Activated T-cell treated with anti-CD3 and anti-CD28 coated beads, Interleukin-2, amount 50 U/mL, for 4 hours (primary cell): ENCODE data around the gene SAE1. TPM values are rescaled to one million over a fixed set of nuclear protein-coding genes. Genes with fewer than 3 reads are reported as not detected.
"Not testable (repeated sequence)": the region's sequence is repeated elsewhere in the genome, so short reads cannot be mapped to it uniquely, and the experiment has no call there.

ENCODE experiments used
- ATAC-seq, 2 donors: fragments of 200-7000 bp; cut with Tn5 transposase; one replicate each; pipeline ENCODE4 v1.10.0; 2021
- DNase-seq: peaks from one replicate; pipeline ENCODE4 v3.0.0-alpha.2; 2020
- H3K27me3 Mint-ChIP-seq: one replicate; pipeline ENCODE4 v1.8.0; 2021; ENCODE audit warnings: low read depth, mixed read lengths
- H3K36me3 Mint-ChIP-seq: one replicate; pipeline ENCODE4 v1.8.0; 2022; ENCODE audit warnings: mixed read lengths; ENCODE audit not compliant: insufficient read depth
- H3K4me1 Mint-ChIP-seq: one replicate; pipeline ENCODE4 v1.8.0; 2021; ENCODE audit warnings: low read depth, mixed read lengths
- H3K4me3 Mint-ChIP-seq: one replicate; pipeline ENCODE4 v1.8.0; 2021; ENCODE audit warnings: mild to moderate bottlenecking, moderate library complexity, mixed read lengths
- H3K9me3 Mint-ChIP-seq: one replicate; pipeline ENCODE4 v1.8.0; 2021; ENCODE audit warnings: mixed read lengths
- total RNA-seq, 3 donors: library from RNA; stranded (reverse); gene quantifications; one replicate each; pipeline ENCODE4 v1.2.1, GENCODE V29; 2021

SAE1 gene
- total RNA-seq, 3 donors from 2014 or later: 90.0 to 112 (median 99.3) TPM

DNA sequence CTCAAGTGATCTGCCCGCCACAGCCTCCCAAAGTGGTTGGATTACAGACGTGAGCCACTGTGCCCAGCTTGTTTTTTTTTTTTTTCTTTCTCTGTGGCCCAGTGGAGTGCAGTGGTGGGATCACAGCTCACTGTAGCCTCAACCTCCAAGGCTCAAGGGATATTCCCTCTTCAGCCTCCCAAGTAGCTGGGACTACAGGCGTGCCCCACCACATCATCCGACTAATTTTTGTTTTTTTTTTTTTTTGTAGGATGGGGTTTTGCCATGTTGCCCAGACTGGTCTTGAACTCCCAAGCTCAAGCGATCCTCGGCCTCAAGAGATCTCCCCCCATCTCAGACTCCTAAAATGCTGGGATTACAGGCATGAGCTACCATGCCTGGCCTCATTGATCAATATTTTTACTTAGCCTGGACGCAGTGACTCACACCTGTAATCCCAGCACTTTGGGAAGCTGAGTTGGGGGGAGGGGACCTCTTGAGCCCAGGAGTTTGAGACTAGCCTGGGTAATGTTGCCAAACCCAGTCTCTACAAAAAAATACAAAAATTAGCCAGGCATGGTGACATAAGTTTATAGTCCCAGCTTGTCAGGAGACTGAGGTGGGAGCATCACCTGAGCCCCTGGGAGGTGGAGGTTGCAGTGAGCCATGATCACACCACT lies 1.7 kb downstream of the SAE1 start:
- Mint-ChIP-seq H3K9me3 (no peaks in the 10 kb centered on the region), H3K4me1 (peaks cover 59% of the 10 kb centered on the region), H3K36me3 (peaks cover 26% of the 10 kb centered on the region), H3K4me3 (peak overlapping the region; percentile 94), H3K27me3 (no peaks in the 10 kb centered on the region)
- DNase-seq (no peak), ATAC-seq (no peak)

DNA sequence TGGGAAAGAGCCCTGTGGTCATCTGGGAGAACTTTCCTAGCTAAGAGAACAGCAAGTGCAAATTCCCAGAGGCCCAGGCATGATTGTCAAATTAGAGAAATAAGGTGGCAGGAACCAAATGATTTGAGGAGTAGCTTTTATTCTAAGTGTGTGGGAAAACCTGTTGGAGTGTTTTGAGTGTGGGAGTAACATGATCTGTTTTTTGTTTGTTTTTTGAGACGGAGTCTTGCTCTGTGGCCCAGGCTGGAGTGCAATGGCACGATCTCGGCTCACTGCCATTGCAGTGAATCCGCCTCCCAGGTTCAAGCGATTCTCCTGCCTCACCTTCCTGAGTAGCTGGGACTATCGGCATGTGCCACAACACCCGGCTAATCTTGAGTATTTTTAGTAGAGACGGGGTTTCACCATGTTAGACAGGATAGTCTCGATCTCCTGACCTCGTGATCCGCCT lies 2.4 kb downstream of the SAE1 start:
- peaks cover 59% of the 10 kb centered on the region for H3K4me1 Mint-ChIP-seq
- DNase-seq: no peak

DNA sequence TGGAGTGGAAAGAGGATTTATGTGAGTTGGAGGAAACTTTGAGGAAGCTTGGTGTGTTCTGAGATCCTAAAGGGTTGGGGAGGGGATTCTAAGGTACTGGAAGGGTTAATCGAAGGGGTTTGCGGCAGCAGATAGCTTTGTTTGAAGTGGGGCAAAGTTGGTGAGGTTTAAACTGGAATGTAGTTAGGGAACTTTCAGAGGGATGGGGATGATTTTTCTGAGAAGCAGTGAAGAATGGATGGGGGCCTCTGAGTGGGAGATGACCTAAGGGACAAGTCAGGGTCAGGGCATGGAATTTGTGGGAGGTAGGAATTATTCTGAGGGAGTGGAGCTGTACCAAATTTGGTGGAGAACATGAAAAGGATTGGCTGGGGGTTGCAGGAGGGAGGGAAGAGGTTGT lies 3.9 kb downstream of the SAE1 start:
- no peaks in the 10 kb centered on the region for H3K9me3 Mint-ChIP-seq
- ATAC-seq: no peak
- H3K4me3 Mint-ChIP-seq: no peak overlapping the region
- H3K4me1 Mint-ChIP-seq: peaks cover 69% of the 10 kb centered on the region
- DNase-seq: no peak
- H3K27me3 Mint-ChIP-seq: no peaks in the 10 kb centered on the region
- peaks cover 27% of the 10 kb centered on the region for H3K36me3 Mint-ChIP-seq

More for the DNA sequence above, 2.4 kb downstream of the SAE1 start:
- Mint-ChIP-seq H3K36me3 (peaks cover 24% of the 10 kb centered on the region), H3K27me3 (no peaks in the 10 kb centered on the region), H3K9me3 (no peaks in the 10 kb centered on the region), H3K4me3 (peak overlapping the region; percentile 52)
- ATAC-seq: no peak

DNA sequence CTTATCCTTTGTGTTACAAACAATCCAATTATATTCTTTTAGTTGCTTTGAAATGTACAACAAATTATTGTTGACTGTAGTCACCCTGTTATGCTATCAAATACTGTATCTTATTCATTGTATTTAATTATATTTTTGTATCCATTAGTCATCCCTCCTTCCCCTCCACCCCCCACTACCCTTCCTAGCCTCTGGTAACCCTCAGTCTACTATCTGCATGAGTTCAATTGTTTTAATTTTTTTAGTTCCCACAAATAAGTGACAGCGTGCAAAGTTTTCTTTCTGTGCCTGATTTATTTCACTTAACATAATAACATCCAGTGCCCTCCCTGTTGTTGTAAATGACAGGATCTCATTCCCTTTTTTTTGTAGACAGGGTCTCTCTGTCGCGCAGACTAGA lies 4.5 kb downstream of the SAE1 start:
- Mint-ChIP-seq H3K36me3 (peaks cover 27% of the 10 kb centered on the region), H3K9me3 (no peaks in the 10 kb centered on the region), H3K4me3 (no peak overlapping the region), H3K4me1 (peaks cover 67% of the 10 kb centered on the region), H3K27me3 (no peaks in the 10 kb centered on the region)
- DNase-seq: no peak
- ATAC-seq: no peak

DNA sequence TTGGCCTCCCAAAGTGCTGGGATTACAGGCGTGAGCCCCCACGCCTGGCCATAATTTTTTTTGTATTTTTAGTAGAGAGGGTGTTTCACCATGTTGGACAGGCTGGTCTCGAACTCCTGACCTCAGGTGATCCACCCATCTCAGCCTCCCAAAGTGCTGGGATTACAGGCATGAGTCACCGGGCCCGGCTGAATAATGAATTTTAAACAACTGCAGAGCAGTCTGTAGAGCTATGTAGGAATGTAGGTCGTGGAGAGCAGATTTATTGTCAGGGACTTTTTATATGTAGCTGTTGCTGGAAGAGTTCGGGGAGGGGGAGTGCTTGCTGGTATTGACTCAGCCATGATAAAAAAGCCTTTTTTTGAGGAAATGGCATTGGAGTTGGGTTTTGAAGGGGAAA lies 10.6 kb downstream of the SAE1 start:
- not testable (repeated sequence) for H3K27me3 Mint-ChIP-seq, ATAC-seq, DNase-seq, H3K9me3 Mint-ChIP-seq, H3K4me3 Mint-ChIP-seq
- Mint-ChIP-seq H3K4me1 (peaks cover 50% of the 10 kb centered on the region), H3K36me3 (peaks cover 27% of the 10 kb centered on the region)

DNA sequence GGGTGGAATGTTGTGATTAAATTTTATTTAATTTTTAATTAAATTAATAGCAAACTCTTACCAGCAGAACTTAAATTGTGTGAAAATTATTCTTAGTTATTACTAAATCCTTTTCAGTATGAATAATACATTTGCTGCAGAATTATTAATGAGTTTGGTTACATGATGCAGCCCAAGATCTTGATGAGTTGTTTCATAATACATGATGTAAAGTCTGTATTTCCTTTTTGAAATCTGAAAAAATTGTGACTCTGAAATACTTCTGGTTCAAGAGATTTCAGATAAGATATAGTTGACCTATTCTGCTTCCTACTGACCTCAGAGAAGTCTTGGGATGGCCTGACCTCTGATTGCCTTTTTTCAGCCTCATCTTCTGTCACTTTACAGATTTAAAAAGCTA lies 11.1 kb downstream of the SAE1 start:
- Mint-ChIP-seq H3K4me1 (peaks cover 53% of the 10 kb centered on the region), H3K36me3 (peaks cover 31% of the 10 kb centered on the region), H3K9me3 (no peaks in the 10 kb centered on the region), H3K27me3 (no peaks in the 10 kb centered on the region), H3K4me3 (no peak overlapping the region)
- ATAC-seq (no peak), DNase-seq (no peak)

DNA sequence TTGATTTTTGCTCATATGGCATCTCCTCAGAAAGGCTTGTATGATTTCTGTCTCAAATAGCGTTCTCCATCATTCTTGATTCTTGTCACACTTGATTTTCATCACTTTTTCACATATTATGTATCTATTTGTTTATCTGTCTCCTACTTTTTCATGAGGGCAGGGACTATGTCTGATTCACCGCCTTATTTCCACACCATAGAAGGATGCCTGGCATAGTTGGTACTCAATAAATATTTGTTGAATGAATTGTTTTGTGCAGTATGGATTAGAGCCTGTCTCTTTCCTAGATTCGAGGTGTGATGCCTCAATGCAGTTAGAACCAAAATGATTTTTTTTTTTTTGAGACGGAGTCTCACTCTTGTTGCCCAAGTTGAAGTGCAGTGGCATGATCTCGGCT lies 12.1 kb downstream of the SAE1 start:
- peaks cover 58% of the 10 kb centered on the region for H3K4me1 Mint-ChIP-seq
- H3K9me3 Mint-ChIP-seq: no peaks in the 10 kb centered on the region
- no peaks in the 10 kb centered on the region for H3K27me3 Mint-ChIP-seq
- ATAC-seq (no peak), DNase-seq (no peak)
- no peak overlapping the region for H3K4me3 Mint-ChIP-seq
- H3K36me3 Mint-ChIP-seq: peaks cover 34% of the 10 kb centered on the region

DNA sequence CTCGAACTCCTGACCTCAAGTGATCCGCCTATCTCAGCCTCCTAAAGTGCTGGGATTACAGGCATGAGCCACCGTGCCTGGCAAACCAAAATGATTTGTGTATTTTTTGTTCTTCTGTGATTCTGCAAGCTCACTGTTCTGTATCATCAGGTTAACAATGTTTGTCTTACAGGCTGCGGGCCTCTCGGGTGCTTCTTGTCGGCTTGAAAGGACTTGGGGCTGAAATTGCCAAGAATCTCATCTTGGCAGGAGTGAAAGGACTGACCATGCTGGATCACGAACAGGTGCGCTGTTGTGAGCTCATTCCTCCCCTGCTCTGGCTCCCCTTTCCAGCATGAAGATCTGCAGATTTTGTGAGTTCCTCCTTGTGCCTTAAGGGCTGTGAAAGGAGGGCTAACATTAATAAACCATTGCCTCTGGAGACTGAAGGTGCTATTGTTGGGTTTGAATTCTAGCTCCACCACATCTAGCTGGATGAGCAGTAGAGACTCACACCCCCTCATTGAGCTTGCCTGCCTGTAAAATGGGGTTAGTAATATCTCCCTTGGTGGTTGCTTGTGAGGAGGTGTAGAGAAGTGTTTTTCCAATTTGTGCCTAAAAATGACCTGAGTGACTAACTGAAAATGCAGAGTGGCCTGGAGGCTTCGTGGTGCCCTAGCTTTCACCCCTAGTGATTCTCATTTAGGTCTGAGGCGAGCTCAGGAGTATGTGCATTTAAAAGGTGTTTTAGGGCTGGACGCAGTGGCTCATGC lies 12.9 kb downstream of the SAE1 start:
- ATAC-seq: peak; percentile 13 to 51
- DNase-seq: no peak
- no peaks in the 10 kb centered on the region for H3K9me3 Mint-ChIP-seq
- H3K4me3 Mint-ChIP-seq: no peak overlapping the region
- peaks cover 63% of the 10 kb centered on the region for H3K4me1 Mint-ChIP-seq
- no peaks in the 10 kb centered on the region for H3K27me3 Mint-ChIP-seq
- H3K36me3 Mint-ChIP-seq: peaks cover 37% of the 10 kb centered on the region

DNA sequence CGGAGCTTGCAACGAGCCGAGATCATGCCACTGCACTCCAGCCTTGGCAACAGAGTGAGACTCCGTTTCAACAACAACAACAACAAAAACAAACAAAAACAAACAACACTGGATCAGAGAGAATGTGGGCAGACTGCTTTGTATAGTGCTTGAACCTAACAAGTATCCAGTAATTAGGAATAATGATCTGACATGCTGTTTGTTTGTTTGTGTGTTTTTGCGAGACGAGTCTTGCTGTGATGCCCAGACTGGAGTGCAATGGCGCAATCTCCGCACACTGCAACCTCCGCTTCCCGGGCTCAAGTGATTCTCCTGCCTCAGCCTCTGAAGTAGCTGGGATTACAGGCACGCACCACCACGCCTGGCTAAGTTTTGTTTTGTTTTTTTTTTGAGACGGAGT lies 14.0 kb downstream of the SAE1 start:
- DNase-seq: no peak
- Mint-ChIP-seq H3K9me3 (no peaks in the 10 kb centered on the region), H3K36me3 (peaks cover 40% of the 10 kb centered on the region), H3K27me3 (no peaks in the 10 kb centered on the region), H3K4me1 (peaks cover 62% of the 10 kb centered on the region), H3K4me3 (no peak overlapping the region)
- no peak for ATAC-seq

DNA sequence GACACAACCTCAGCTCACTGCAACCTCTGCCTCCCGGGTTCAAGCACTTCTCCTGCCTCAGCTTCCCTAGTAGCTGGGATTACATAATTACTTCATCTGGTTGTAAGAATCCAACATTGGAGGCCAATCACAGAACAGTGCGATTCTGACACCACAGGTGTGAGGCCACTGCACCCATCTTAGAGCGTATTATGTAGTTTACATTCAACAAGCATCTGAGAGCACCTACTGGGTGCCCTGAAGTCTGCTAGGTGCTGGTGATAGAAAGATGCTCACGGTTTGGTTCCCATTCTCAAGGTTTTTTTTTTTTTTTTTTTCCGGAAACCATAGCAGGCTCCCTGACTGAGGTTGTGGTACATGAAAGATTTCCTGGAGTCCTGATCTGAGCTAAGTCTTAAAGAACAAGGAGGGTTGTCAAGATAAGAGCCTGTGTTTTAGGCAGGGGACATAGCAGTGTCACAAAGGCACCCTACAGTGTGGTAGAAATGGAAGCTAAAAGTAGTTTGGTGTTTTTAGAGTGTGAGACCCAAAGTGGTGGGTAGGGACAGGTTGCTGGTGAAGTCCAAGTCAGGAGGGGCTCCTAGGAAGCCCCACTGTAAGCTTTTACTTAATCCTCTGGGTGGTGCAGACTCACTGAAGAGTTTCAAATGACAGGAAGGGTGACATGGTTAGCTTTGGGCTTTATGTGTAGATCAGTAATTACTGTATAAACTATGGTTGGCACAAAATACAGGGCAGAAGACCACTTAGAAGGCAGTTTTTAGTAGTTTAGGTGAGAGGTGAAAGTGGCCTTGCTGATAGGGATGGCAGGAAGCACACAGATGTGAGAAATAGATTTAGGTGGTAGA lies 15.2 kb downstream of the SAE1 start:
- Mint-ChIP-seq H3K9me3 (no peaks in the 10 kb centered on the region), H3K4me3 (peak overlapping the region; percentile 17), H3K36me3 (peaks cover 48% of the 10 kb centered on the region), H3K4me1 (peaks cover 72% of the 10 kb centered on the region), H3K27me3 (no peaks in the 10 kb centered on the region)
- ATAC-seq: peak; percentile 6 to 15
- DNase-seq: no peak

DNA sequence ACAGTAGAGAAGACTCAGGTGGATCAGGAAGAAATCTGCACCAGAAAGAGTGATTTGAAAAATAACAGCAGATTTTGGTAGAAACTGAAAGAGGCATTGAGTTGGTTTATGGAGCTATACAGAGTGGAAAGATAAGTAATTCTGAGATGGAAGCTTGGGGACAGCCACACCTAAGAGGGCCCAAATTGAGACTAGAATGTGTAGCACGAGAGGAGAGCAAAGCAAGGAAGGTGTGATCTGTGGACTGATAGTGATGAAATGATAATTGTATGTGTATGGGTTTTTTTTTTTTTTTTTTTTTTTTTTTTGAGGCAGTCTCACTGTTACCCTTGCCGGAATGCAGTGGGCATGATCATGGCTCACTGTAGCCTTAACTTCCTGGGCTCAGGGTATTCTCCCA lies 16.3 kb downstream of the SAE1 start:
- peaks cover 52% of the 10 kb centered on the region for H3K36me3 Mint-ChIP-seq
- peak; percentile 76 to 78 for ATAC-seq

DNA sequence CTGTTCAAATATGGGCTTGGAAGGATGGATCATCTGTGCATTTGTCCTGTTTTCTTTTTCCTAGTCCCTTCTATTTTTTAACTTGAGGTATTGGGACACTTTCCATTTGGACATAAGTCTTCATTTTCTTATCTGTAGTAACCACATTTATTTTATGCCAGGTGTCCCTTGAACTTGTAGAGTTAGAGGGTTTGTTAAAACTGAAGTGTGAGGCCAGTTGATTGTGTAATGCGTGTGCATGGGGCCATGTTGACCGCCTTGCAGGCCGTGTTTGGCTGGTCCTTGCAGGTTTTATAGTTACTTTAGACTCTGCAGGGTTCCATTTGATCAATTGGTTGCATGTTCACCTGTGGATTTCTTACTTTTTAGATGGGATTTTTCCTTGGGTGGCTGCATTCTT lies 21.0 kb downstream of the SAE1 start:
- Mint-ChIP-seq H3K27me3 (no peaks in the 10 kb centered on the region), H3K4me3 (no peak overlapping the region)

More for the DNA sequence above, 16.3 kb downstream of the SAE1 start:
- Mint-ChIP-seq H3K4me1 (peaks cover 70% of the 10 kb centered on the region), H3K9me3 (no peaks in the 10 kb centered on the region), H3K27me3 (no peaks in the 10 kb centered on the region), H3K4me3 (peak overlapping the region; percentile 61)
- DNase-seq: no peak

DNA sequence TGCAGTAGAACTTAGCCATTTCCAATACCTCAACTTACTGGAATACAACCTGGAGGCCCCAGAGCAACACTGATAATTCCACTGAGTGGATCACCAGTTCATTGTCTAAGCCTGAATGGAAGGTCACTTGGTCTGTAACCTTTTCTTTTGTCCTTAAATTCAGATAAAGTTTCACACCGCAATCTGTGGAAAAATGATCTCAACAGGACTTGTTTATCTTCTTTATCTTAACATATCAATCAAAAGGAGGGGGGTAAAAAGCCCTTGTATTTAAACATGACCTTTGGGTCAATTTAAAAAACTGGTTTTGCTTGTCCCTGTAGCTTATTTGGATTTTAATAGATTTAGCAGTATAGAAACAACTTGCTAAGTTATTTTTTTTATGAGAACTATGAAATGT lies 21.6 kb downstream of the SAE1 start:
- Mint-ChIP-seq H3K4me1 (peaks cover 49% of the 10 kb centered on the region), H3K36me3 (peaks cover 51% of the 10 kb centered on the region), H3K4me3 (no peak overlapping the region), H3K9me3 (no peaks in the 10 kb centered on the region), H3K27me3 (no peaks in the 10 kb centered on the region)
- DNase-seq (no peak), ATAC-seq (no peak)

More for the DNA sequence above, 21.0 kb downstream of the SAE1 start:
- Mint-ChIP-seq H3K9me3 (no peaks in the 10 kb centered on the region), H3K4me1 (peaks cover 48% of the 10 kb centered on the region), H3K36me3 (peaks cover 49% of the 10 kb centered on the region)
- ATAC-seq (no peak), DNase-seq (no peak)

DNA sequence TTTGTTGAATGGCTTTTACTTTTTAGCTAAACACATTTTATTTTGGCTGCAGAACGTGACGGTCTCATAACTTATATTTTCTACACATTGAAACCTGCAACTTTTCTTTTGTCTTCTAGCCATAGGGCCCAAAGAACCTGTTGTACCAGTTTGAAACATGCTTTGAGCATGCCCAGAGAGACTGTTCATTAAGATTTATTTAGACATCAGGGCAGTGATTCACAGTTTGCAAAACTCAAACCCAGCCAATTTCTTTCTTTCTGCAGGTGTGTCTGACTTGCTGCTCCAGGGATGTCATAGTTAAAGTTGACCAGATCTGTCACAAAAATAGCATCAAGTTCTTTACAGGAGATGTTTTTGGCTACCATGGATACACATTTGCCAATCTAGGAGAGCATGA lies 22.0 kb downstream of the SAE1 start:
- peaks cover 51% of the 10 kb centered on the region for H3K36me3 Mint-ChIP-seq
- H3K9me3 Mint-ChIP-seq: no peaks in the 10 kb centered on the region
- peaks cover 52% of the 10 kb centered on the region for H3K4me1 Mint-ChIP-seq
- no peaks in the 10 kb centered on the region for H3K27me3 Mint-ChIP-seq
- DNase-seq (no peak), ATAC-seq (no peak)
- H3K4me3 Mint-ChIP-seq: no peak overlapping the region
